ENCODE data around the gene SNX13.

Gene SNX13

GRCh38 chr7:17988141-17988540 lies 47.8 kb upstream of the SNX13 start:
- Histone ChIP-seq H3K27me3 (ENCODE audit: insufficient read depth, poor library complexity, severe bottlenecking) (no peaks in the 10 kb centered on the region), H3K4me3 (replicated peaks; ENCODE audit: insufficient read depth, low read length) (no peak overlapping the region), H3K27ac (replicated peaks) (no peak overlapping the region)
- no peak for DNase-seq (ENCODE audit: low read depth in 1 of 2, low spot score in 1 of 2)
- no peak for TF ChIP-seq SPI1 (IDR thresholded peaks at IDR 0.05; ENCODE audit: borderline replicate concordance, low read depth)
- no peak for TF ChIP-seq GABPA (IDR thresholded peaks at IDR 0.05; ENCODE audit: low read depth)
- no peak for TF ChIP-seq REST (IDR thresholded peaks at IDR 0.05; ENCODE audit: insufficient replicate concordance, low read depth)
- no peak for TF ChIP-seq POLR2AphosphoS5 (IDR thresholded peaks at IDR 0.05; ENCODE audit: low read depth)
- no peak for TF ChIP-seq CTCF (IDR thresholded peaks at IDR 0.05; ENCODE audit: insufficient read depth, low read length)

GRCh38 chr7:17986851-17987250 lies 46.6 kb upstream of the SNX13 start:
- DNase-seq (ENCODE audit: low read depth in 1 of 2, low spot score in 1 of 2), result no peak
- no peaks in the 10 kb centered on the region for H3K27me3 ChIP-seq (ENCODE audit: insufficient read depth, poor library complexity, severe bottlenecking)
- no peak overlapping the region for H3K4me3 ChIP-seq (replicated peaks; ENCODE audit: insufficient read depth, low read length)

More at GRCh38 chr7:17986851-17987250, 46.6 kb upstream of the SNX13 start:
- no peak overlapping the region for H3K27ac ChIP-seq (replicated peaks)
- TF ChIP-seq CTCF (IDR thresholded peaks at IDR 0.05; ENCODE audit: insufficient read depth, low read length), result no peak
- TF ChIP-seq GABPA (IDR thresholded peaks at IDR 0.05; ENCODE audit: low read depth), result no peak
- TF ChIP-seq REST (IDR thresholded peaks at IDR 0.05; ENCODE audit: insufficient replicate concordance, low read depth), result no peak
- no peak for TF ChIP-seq SPI1 (IDR thresholded peaks at IDR 0.05; ENCODE audit: borderline replicate concordance, low read depth)
- no peak for TF ChIP-seq POLR2AphosphoS5 (IDR thresholded peaks at IDR 0.05; ENCODE audit: low read depth)

All from HL-60 (cell line).